Activated CD4-positive, alpha-beta memory T cell treated with anti-CD3 and anti-CD28 coated beads, Interleukin-2, amount 10 ng/mL, durations not matched to agents 7 days and 5 days (primary cell): ENCODE results near the gene PERP. TPM values are rescaled to one million over a fixed set of nuclear protein-coding genes. Genes with fewer than 3 reads are reported as not detected.

ENCODE experiments used
- CTCF ChIA-PET: fragments of 350-600 bp; sonication (Branson Sonifier 250); formaldehyde crosslinking; loops from one replicate; lab custom pipeline; 2021; ENCODE audit warnings: antibody characterized with exemption, inconsistent platforms; lab: Charles Lee
- POLR2A ChIA-PET: fragments of 350-600 bp; sonication (Branson Sonifier 250); formaldehyde crosslinking; loops from one replicate; lab custom pipeline; 2021; ENCODE audit warnings: antibody characterized with exemption; lab: Charles Lee
- DNase-seq: peaks from one replicate; pipeline ENCODE4 v3.0.0-alpha.2; 2020
- H3K27ac Mint-ChIP-seq: one replicate; pipeline ENCODE4 v1.8.0; 2021; ENCODE audit warnings: mild to moderate bottlenecking, mixed read lengths
- H3K27me3 Mint-ChIP-seq: one replicate; pipeline ENCODE4 v1.8.0; 2021; ENCODE audit warnings: mixed read lengths
- H3K36me3 Mint-ChIP-seq: one replicate; pipeline ENCODE4 v1.8.0; 2021; ENCODE audit warnings: low read depth, mixed read lengths
- H3K4me1 Mint-ChIP-seq: one replicate; pipeline ENCODE4 v1.8.0; 2021; ENCODE audit warnings: mixed read lengths
- H3K4me3 Mint-ChIP-seq: one replicate; pipeline ENCODE4 v1.8.0; 2021; ENCODE audit warnings: mild to moderate bottlenecking, mixed read lengths
- H3K9me3 Mint-ChIP-seq: one replicate; pipeline ENCODE4 v1.8.0; 2021; ENCODE audit warnings: mixed read lengths
- total RNA-seq, 2 experiments: library from RNA; stranded (reverse); gene quantifications; one replicate each; pipeline ENCODE4 v1.2.3, GENCODE V29; 2021

PERP gene
- total RNA-seq, 2 experiments from 2014 or later: 18.0 to 19.0 TPM

GRCh38 chr6:138115877-138116660 lies 8.8 kb upstream of the PERP start:
- peak; percentile 53 for DNase-seq
- no peaks in the 10 kb centered on the region for H3K36me3 Mint-ChIP-seq
- no peak overlapping the region for H3K27ac Mint-ChIP-seq
- H3K4me3 Mint-ChIP-seq: no peak overlapping the region
- no peaks in the 10 kb centered on the region for H3K9me3 Mint-ChIP-seq
- ChIA-PET CTCF (interaction anchor here (0.6 to 4.5 kb wide), 36 partner anchors 8 to 649 kb away, joined by 3 to 49 read pairs (median 4); partner anchors contain the start of gene PERP), POLR2A (interaction anchor here (1.0 to 2.3 kb wide), 3 partner anchors 10 to 394 kb away, joined by 3 to 7 read pairs (median 3); no protein-coding TSS in a partner anchor)
- peaks cover 38% of the 10 kb centered on the region for H3K27me3 Mint-ChIP-seq
- H3K4me1 Mint-ChIP-seq: peaks cover 8% of the 10 kb centered on the region

- Mint-ChIP-seq H3K36me3 (no peaks in the 10 kb centered on the region), H3K9me3 (no peaks in the 10 kb centered on the region), H3K4me1 (peaks cover 8% of the 10 kb centered on the region), H3K4me3 (no peak overlapping the region), H3K27ac (no peak overlapping the region), H3K27me3 (peaks cover 36% of the 10 kb centered on the region)
- no peak for DNase-seq
- ChIA-PET CTCF (interaction anchor here (0.8 to 4.5 kb wide), 18 partner anchors 38 to 409 kb away, joined by 3 to 49 read pairs (median 6); no protein-coding TSS in a partner anchor), POLR2A (interaction anchor here (1.0 kb wide), 1 partner anchor 394 kb away, joined by 3 read pairs; no protein-coding TSS in a partner anchor)
Observed at GRCh38 chr6:138115201-138115600, 8.0 kb upstream of the PERP start.

- Mint-ChIP-seq H3K27ac (no peak overlapping the region), H3K9me3 (no peaks in the 10 kb centered on the region), H3K4me3 (no peak overlapping the region), H3K4me1 (peaks cover 13% of the 10 kb centered on the region), H3K36me3 (no peaks in the 10 kb centered on the region), H3K27me3 (peaks cover 31% of the 10 kb centered on the region)
- ChIA-PET CTCF (interaction anchor here (0.7 to 4.5 kb wide), 7 partner anchors 8 to 404 kb away, joined by 3 to 49 read pairs (median 3); no protein-coding TSS in a partner anchor), POLR2A (interaction anchor here (0.6 to 1.1 kb wide), 2 partner anchors 526 to 660 kb away, joined by 3 read pairs; partner anchors contain the start of gene CCDC28A)
- DNase-seq: no peak
Observed at GRCh38 chr6:138113588-138114210, 6.5 kb upstream of the PERP start.

- peaks cover 26% of the 10 kb centered on the region for H3K4me1 Mint-ChIP-seq
- H3K4me3 Mint-ChIP-seq: no peak overlapping the region
- POLR2A ChIA-PET: no interaction called here
- H3K9me3 Mint-ChIP-seq: no peaks in the 10 kb centered on the region
- no peak overlapping the region for H3K27ac Mint-ChIP-seq
- no peaks in the 10 kb centered on the region for H3K36me3 Mint-ChIP-seq
- CTCF ChIA-PET: interaction anchor here (3.1 kb wide), 2 partner anchors 105 to 109 kb away, joined by 26 to 29 read pairs; no protein-coding TSS in a partner anchor
- DNase-seq: no peak
- H3K27me3 Mint-ChIP-seq: peaks cover 26% of the 10 kb centered on the region
Observed at GRCh38 chr6:138110229-138110628, 3.0 kb upstream of the PERP start.

- H3K9me3 Mint-ChIP-seq: no peaks in the 10 kb centered on the region
- no peaks in the 10 kb centered on the region for H3K36me3 Mint-ChIP-seq
- peaks cover 32% of the 10 kb centered on the region for H3K4me1 Mint-ChIP-seq
- H3K27ac Mint-ChIP-seq: no peak overlapping the region
- H3K27me3 Mint-ChIP-seq: peaks cover 17% of the 10 kb centered on the region
- POLR2A ChIA-PET: interaction anchor here (0.9 to 1.0 kb wide), 2 partner anchors 109 to 402 kb away, joined by 3 read pairs; no protein-coding TSS in a partner anchor
- peak; percentile 84 for DNase-seq
- CTCF ChIA-PET: interaction anchor here (0.6 to 3.1 kb wide), 14 partner anchors 7 to 447 kb away, joined by 3 to 29 read pairs (median 4); no protein-coding TSS in a partner anchor
- H3K4me3 Mint-ChIP-seq: peak overlapping the region; percentile 2
Observed at GRCh38 chr6:138109042-138109997, 2.1 kb upstream of the PERP start.

- H3K27ac Mint-ChIP-seq: peak overlapping the region; percentile 81
- DNase-seq: peak; percentile 38
- peak overlapping the region; percentile 86 for H3K4me3 Mint-ChIP-seq
- POLR2A ChIA-PET: interaction anchor here (0.7 to 2.8 kb wide), 3 partner anchors 106 to 298 kb away, joined by 3 to 6 read pairs (median 4); partner anchors contain the start of gene TNFAIP3
- no peaks in the 10 kb centered on the region for H3K9me3 Mint-ChIP-seq
- H3K36me3 Mint-ChIP-seq: no peaks in the 10 kb centered on the region
- peaks cover 14% of the 10 kb centered on the region for H3K27me3 Mint-ChIP-seq
- CTCF ChIA-PET: interaction anchor here (0.8 to 3.1 kb wide), 12 partner anchors 9 to 446 kb away, joined by 3 to 29 read pairs (median 4); no protein-coding TSS in a partner anchor
- H3K4me1 Mint-ChIP-seq: peaks cover 32% of the 10 kb centered on the region
Observed at GRCh38 chr6:138107752-138108592, 753 bp upstream of the PERP start.

- H3K27ac Mint-ChIP-seq: peak overlapping the region; percentile 84
- H3K4me3 Mint-ChIP-seq: peak overlapping the region; percentile 86
- no peaks in the 10 kb centered on the region for H3K36me3 Mint-ChIP-seq
- DNase-seq: no peak
- ChIA-PET POLR2A (interaction anchor here (0.6 to 2.8 kb wide), 7 partner anchors 10 to 667 kb away, joined by 3 to 7 read pairs (median 3); partner anchors contain the start of genes CCDC28A and TNFAIP3), CTCF (interaction anchor here (0.7 to 3.7 kb wide), 11 partner anchors 10 to 408 kb away, joined by 3 to 21 read pairs (median 4); partner anchors contain the start of gene HEBP2)
- H3K27me3 Mint-ChIP-seq: peaks cover 14% of the 10 kb centered on the region
- no peaks in the 10 kb centered on the region for H3K9me3 Mint-ChIP-seq
- H3K4me1 Mint-ChIP-seq: peaks cover 32% of the 10 kb centered on the region
Observed at GRCh38 chr6:138106665-138107077, 548 bp downstream of the PERP start.

GRCh38 chr6:138105880-138106664 lies 1.1 kb downstream of the PERP start:
- DNase-seq: no peak
- POLR2A ChIA-PET: interaction anchor here (0.6 to 2.8 kb wide), 9 partner anchors 11 to 667 kb away, joined by 3 to 7 read pairs (median 3); partner anchors contain the start of genes CCDC28A and TNFAIP3
- CTCF ChIA-PET: interaction anchor here (0.7 to 3.7 kb wide), 11 partner anchors 9 to 407 kb away, joined by 3 to 21 read pairs (median 4); partner anchors contain the start of gene HEBP2

GRCh38 chr6:138105446-138105845 lies 1.8 kb downstream of the PERP start:
- ChIA-PET CTCF (interaction anchor here (1.1 to 3.7 kb wide), 6 partner anchors 11 to 299 kb away, joined by 3 to 21 read pairs (median 4); partner anchors contain the start of gene HEBP2), POLR2A (interaction anchor here (1.1 to 2.8 kb wide), 5 partner anchors 11 to 350 kb away, joined by 3 to 7 read pairs (median 3); partner anchors contain the start of gene TNFAIP3)
- peak overlapping the region; percentile 86 for H3K4me3 Mint-ChIP-seq

More at GRCh38 chr6:138105880-138106664, 1.1 kb downstream of the PERP start:
- Mint-ChIP-seq H3K4me3 (peak overlapping the region; percentile 86), H3K27me3 (peaks cover 9% of the 10 kb centered on the region), H3K36me3 (peaks cover 2% of the 10 kb centered on the region), H3K9me3 (no peaks in the 10 kb centered on the region), H3K27ac (peak overlapping the region; percentile 84), H3K4me1 (peaks cover 33% of the 10 kb centered on the region)

GRCh38 chr6:138104618-138105213 lies 2.5 kb downstream of the PERP start:
- H3K27ac Mint-ChIP-seq: no peak overlapping the region
- H3K4me3 Mint-ChIP-seq: no peak overlapping the region
- no peak for DNase-seq
- H3K36me3 Mint-ChIP-seq: peaks cover 2% of the 10 kb centered on the region
- H3K27me3 Mint-ChIP-seq: peaks cover 7% of the 10 kb centered on the region
- H3K4me1 Mint-ChIP-seq: peaks cover 33% of the 10 kb centered on the region
- ChIA-PET POLR2A (interaction anchor here (1.1 to 1.4 kb wide), 3 partner anchors 18 to 351 kb away, joined by 3 read pairs; no protein-coding TSS in a partner anchor), CTCF (interaction anchor here (1.0 to 3.7 kb wide), 4 partner anchors 12 to 183 kb away, joined by 3 to 21 read pairs (median 4); no protein-coding TSS in a partner anchor)
- H3K9me3 Mint-ChIP-seq: no peaks in the 10 kb centered on the region

More at GRCh38 chr6:138105446-138105845, 1.8 kb downstream of the PERP start:
- no peak overlapping the region for H3K27ac Mint-ChIP-seq
- H3K9me3 Mint-ChIP-seq: no peaks in the 10 kb centered on the region
- peaks cover 7% of the 10 kb centered on the region for H3K27me3 Mint-ChIP-seq
- peaks cover 33% of the 10 kb centered on the region for H3K4me1 Mint-ChIP-seq
- DNase-seq: no peak
- H3K36me3 Mint-ChIP-seq: peaks cover 2% of the 10 kb centered on the region
